Fibroblast of lung (primary cell): ENCODE measurements around the gene GLDN. TPM values are rescaled to one million over a fixed set of nuclear protein-coding genes. Genes with fewer than 3 reads are reported as not detected.

Experiments
- DNase-seq, 2 donors: peaks; one replicate each; pipeline versions ENCODE4 v3.0.0 to v3.0.0-alpha.2; 2010; ENCODE audit warnings: low read depth in 2 of 2
- H2AFZ ChIP-seq: 2 replicates; pipeline ENCODE4 v1.5.1; 2012; ENCODE audit warnings: low read length, control low read depth, inconsistent platforms
- H3K27ac ChIP-seq: 2 replicates; pipeline ENCODE4 v1.5.1; 2011; ENCODE audit warnings: low read length, control low read depth; ENCODE audit not compliant: insufficient read depth
- H3K27me3 ChIP-seq: 2 replicates; pipeline ENCODE4 v1.5.1; 2011; ENCODE audit warnings: mild to moderate bottlenecking, low read length; ENCODE audit not compliant: control insufficient read depth, insufficient read depth
- H3K36me3 ChIP-seq: 2 replicates; pipeline ENCODE4 v1.5.1; 2011; ENCODE audit warnings: low read length; ENCODE audit not compliant: control insufficient read depth, insufficient read depth
- H3K4me1 ChIP-seq: 2 replicates; pipeline ENCODE4 v1.5.1; 2011; ENCODE audit warnings: low read length; ENCODE audit not compliant: control insufficient read depth, insufficient read depth; ENCODE audit errors: extremely low read depth
- H3K4me2 ChIP-seq: 2 replicates; pipeline ENCODE4 v1.5.1; 2011; ENCODE audit warnings: low read length, control low read depth; ENCODE audit not compliant: insufficient read depth; ENCODE audit errors: extremely low read depth
- H3K4me3 ChIP-seq, 4 experiments: fragments of 200-600 bp in 1 of 4; sonication (generic) in 1 of 4; replicated peaks in 1 of 4; 2 replicates each; pipeline ENCODE4 v1.5.1; 2011 to 2016; ENCODE audit warnings: low read length in 4 of 4, low read depth in 3 of 4, mild to moderate bottlenecking in 3 of 4, control low read depth in 2 of 4, inconsistent platforms in 1 of 4, mixed read lengths in 1 of 4; ENCODE audit not compliant: insufficient read depth in 1 of 4; ENCODE audit errors: control extremely low read depth in 1 of 4
- H3K79me2 ChIP-seq: 2 replicates; pipeline ENCODE4 v1.5.1; 2012; ENCODE audit warnings: mild to moderate bottlenecking, low read length, inconsistent platforms; ENCODE audit not compliant: control insufficient read depth, insufficient read depth
- H3K9ac ChIP-seq: 2 replicates; pipeline ENCODE4 v1.5.1; 2011; ENCODE audit warnings: mild to moderate bottlenecking, low read length, control low read depth; ENCODE audit not compliant: insufficient read depth
- H3K9me3 ChIP-seq: 2 replicates; pipeline ENCODE4 v1.5.1; 2012; ENCODE audit warnings: low read depth, low read length; ENCODE audit not compliant: control insufficient read depth, insufficient read depth
- H4K20me1 ChIP-seq: 2 replicates; pipeline ENCODE4 v1.5.1; 2011; ENCODE audit warnings: low read length; ENCODE audit not compliant: control insufficient read depth, insufficient read depth; ENCODE audit errors: extremely low read depth
- EZH2 ChIP-seq: IDR thresholded peaks from 2 replicates; pipeline ENCODE4 v1.5.1; 2012; ENCODE audit warnings: low read length, control low read depth, mild to moderate bottlenecking; ENCODE audit errors: missing control alignments
- polyA plus RNA-seq, 2 donors: library from polyadenylated mRNA; depleted of rRNA in 1 of 2; stranded (reverse) in 1 of 2; unstranded in 1 of 2; fragments of >200 nt; gene quantifications; 2 replicates each; pipeline ENCODE4 v1.2.1, GENCODE V29; 2011 to 2012; ENCODE audit warnings: missing spikeins in 1 of 2
- total RNA-seq: library from RNA; depleted of rRNA; stranded (reverse); fragments of >200 nt; gene quantifications from 2 replicates; pipeline ENCODE4 v1.2.1, GENCODE V29; 2014
- TF ChIP-seq, protein P1 (sequence below), 2 donors: IDR thresholded peaks in 1 of 2; conservative IDR thresholded peaks in 1 of 2; 1 replicate in 1 of 2; 2 replicates in 1 of 2; pipeline ENCODE4 v1.5.1; 2011 to 2012; ENCODE audit warnings: low read length in 2 of 2, control low read depth in 1 of 2, inconsistent platforms in 1 of 2, low read depth in 1 of 2, mild to moderate bottlenecking in 1 of 2

The GLDN gene
- total and polyA plus RNA-seq, 2 donors (not counting 1 experiment from before 2014, with no cell fraction given), result 1.8 to 50.7 TPM

- Histone ChIP-seq H3K79me2 (no peaks in the 10 kb centered on the region), H3K9me3 (no peaks in the 10 kb centered on the region), H3K27me3 (no peaks in the 10 kb centered on the region), H3K9ac (no peak overlapping the region), H4K20me1 (no peaks in the 10 kb centered on the region), H3K4me1 (peaks cover 16% of the 10 kb centered on the region), H3K4me3 (no peak overlapping the region), H2AFZ (no peak overlapping the region), H3K4me2 (peak overlapping the region; percentile 1), H3K27ac (no peak overlapping the region), H3K36me3 (no peaks in the 10 kb centered on the region)
- peak; percentile 74 to 84 for DNase-seq
- no peak for TF ChIP-seq EZH2
- TF ChIP-seq, protein P1, sequence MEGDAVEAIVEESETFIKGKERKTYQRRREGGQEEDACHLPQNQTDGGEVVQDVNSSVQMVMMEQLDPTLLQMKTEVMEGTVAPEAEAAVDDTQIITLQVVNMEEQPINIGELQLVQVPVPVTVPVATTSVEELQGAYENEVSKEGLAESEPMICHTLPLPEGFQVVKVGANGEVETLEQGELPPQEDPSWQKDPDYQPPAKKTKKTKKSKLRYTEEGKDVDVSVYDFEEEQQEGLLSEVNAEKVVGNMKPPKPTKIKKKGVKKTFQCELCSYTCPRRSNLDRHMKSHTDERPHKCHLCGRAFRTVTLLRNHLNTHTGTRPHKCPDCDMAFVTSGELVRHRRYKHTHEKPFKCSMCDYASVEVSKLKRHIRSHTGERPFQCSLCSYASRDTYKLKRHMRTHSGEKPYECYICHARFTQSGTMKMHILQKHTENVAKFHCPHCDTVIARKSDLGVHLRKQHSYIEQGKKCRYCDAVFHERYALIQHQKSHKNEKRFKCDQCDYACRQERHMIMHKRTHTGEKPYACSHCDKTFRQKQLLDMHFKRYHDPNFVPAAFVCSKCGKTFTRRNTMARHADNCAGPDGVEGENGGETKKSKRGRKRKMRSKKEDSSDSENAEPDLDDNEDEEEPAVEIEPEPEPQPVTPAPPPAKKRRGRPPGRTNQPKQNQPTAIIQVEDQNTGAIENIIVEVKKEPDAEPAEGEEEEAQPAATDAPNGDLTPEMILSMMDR (conservative IDR thresholded peaks at IDR 0.05 in 1 of 2, IDR thresholded peaks at IDR 0.05 in 1 of 2; ENCODE audit: low read depth in 1 of 2, low read length in 2 of 2), result no peak
Measured at GRCh38 chr15:51366920-51367319, 25.5 kb downstream of the GLDN start.

GRCh38 chr15:51367322-51367976 is 26.0 kb downstream of the GLDN start:
- Histone ChIP-seq H3K9me3 (no peaks in the 10 kb centered on the region), H4K20me1 (no peaks in the 10 kb centered on the region), H2AFZ (no peak overlapping the region), H3K4me1 (peaks cover 16% of the 10 kb centered on the region), H3K4me2 (peak overlapping the region; percentile 1), H3K36me3 (no peaks in the 10 kb centered on the region), H3K27ac (no peak overlapping the region), H3K27me3 (no peaks in the 10 kb centered on the region), H3K4me3 (no peak overlapping the region), H3K9ac (no peak overlapping the region), H3K79me2 (no peaks in the 10 kb centered on the region)
- TF ChIP-seq, protein P1 (conservative IDR thresholded peaks at IDR 0.05 in 1 of 2, IDR thresholded peaks at IDR 0.05 in 1 of 2; ENCODE audit: low read depth in 1 of 2, low read length in 2 of 2), result no peak
- TF ChIP-seq EZH2, result no peak
- peak in 1 of 2 donors; percentile 31 for DNase-seq

- Histone ChIP-seq H3K9me3 (no peaks in the 10 kb centered on the region), H3K4me3 (no peak overlapping the region), H3K27ac (peak overlapping the region; percentile 63), H3K36me3 (no peaks in the 10 kb centered on the region), H3K4me2 (peak overlapping the region; percentile 60), H3K4me1 (peaks cover 16% of the 10 kb centered on the region), H3K79me2 (no peaks in the 10 kb centered on the region), H4K20me1 (no peaks in the 10 kb centered on the region), H3K9ac (no peak overlapping the region), H3K27me3 (no peaks in the 10 kb centered on the region), H2AFZ (no peak overlapping the region)
- DNase-seq, result no peak
- TF ChIP-seq, protein P1 (conservative IDR thresholded peaks at IDR 0.05 in 1 of 2, IDR thresholded peaks at IDR 0.05 in 1 of 2; ENCODE audit: low read depth in 1 of 2, low read length in 2 of 2), result no peak
- TF ChIP-seq EZH2, result no peak
Measured at GRCh38 chr15:51368307-51368706, 26.9 kb downstream of the GLDN start.
